Smooth muscle cell (in vitro differentiated cells): Measurements from ENCODE around the gene DUOXA2. TPM values are rescaled to one million over a fixed set of nuclear protein-coding genes. Genes with fewer than 3 reads are reported as not detected.

Experiments used
- DNase-seq: peaks from one replicate; lab custom pipeline; 2025; ENCODE audit not compliant: unreplicated experiment; lab: John Stamatoyannopoulos, UW
- H2AFZ ChIP-seq: fragments of 200-600 bp; sonication (generic); 2 replicates; pipeline ENCODE4 v1.6.0; 2016; ENCODE audit warnings: antibody characterized with exemption, low read depth, mild to moderate bottlenecking
- H3F3A ChIP-seq: fragments of 200-600 bp; sonication (generic); 2 replicates; pipeline ENCODE4 v1.6.0; 2017; ENCODE audit warnings: antibody characterized with exemption, low read depth
- H3K27ac ChIP-seq: fragments of 200-600 bp; sonication (generic); 2 replicates; pipeline ENCODE4 v1.5.1; 2016; ENCODE audit warnings: low read depth, mild to moderate bottlenecking
- H3K27me3 ChIP-seq: fragments of 200-600 bp; sonication (generic); 2 replicates; pipeline ENCODE4 v1.6.1; 2016; ENCODE audit warnings: low read depth, mild to moderate bottlenecking
- H3K36me3 ChIP-seq: fragments of 200-600 bp; sonication (generic); 2 replicates; pipeline ENCODE4 v1.5.1; 2016; ENCODE audit warnings: low read depth
- H3K4me1 ChIP-seq: fragments of 200-600 bp; sonication (generic); 2 replicates; pipeline ENCODE4 v1.5.1; 2016; ENCODE audit warnings: low read depth
- H3K4me2 ChIP-seq: fragments of 200-600 bp; sonication (generic); 2 replicates; pipeline ENCODE4 v1.6.0; 2016; ENCODE audit warnings: mild to moderate bottlenecking
- H3K4me3 ChIP-seq: fragments of 200-600 bp; sonication (generic); 2 replicates; pipeline ENCODE4 v1.5.1; 2016; ENCODE audit warnings: mild to moderate bottlenecking
- H3K79me2 ChIP-seq: fragments of 200-600 bp; sonication (generic); 2 replicates; pipeline ENCODE4 v1.6.0; 2016; ENCODE audit warnings: low read depth, mild to moderate bottlenecking
- H3K9ac ChIP-seq: fragments of 200-600 bp; sonication (generic); 2 replicates; pipeline ENCODE4 v1.6.0; 2016; ENCODE audit warnings: low read depth
- H3K9me3 ChIP-seq: fragments of 200-600 bp; sonication (generic); replicated peaks from 2 replicates; pipeline ENCODE4 v1.5.1; 2016; ENCODE audit warnings: low read depth
- H4K20me1 ChIP-seq: fragments of 200-600 bp; sonication (generic); 2 replicates; pipeline ENCODE4 v1.6.0; 2016; ENCODE audit warnings: low read depth
- CTCF ChIP-seq: fragments of 200-600 bp; sonication (generic); IDR thresholded peaks from 2 replicates; pipeline ENCODE4 v1.5.1; 2017; ENCODE audit warnings: borderline replicate concordance, mild to moderate bottlenecking, antibody characterized with exemption; ENCODE audit not compliant: insufficient read depth, poor library complexity, severe bottlenecking
- WGBS: methylation state at CpG from one replicate; pipeline ENCODE4 v1.1.7; 2016; ENCODE audit warnings: low lambda C conversion rate; 5-methylcytosine and 5-hydroxymethylcytosine counted together
- polyA plus RNA-seq: library from polyadenylated mRNA; unstranded; fragments of >200 nt; fragmentation: Nextera tagmentation; extraction: Ambion mirVana; gene quantifications from 2 replicates; pipeline ENCODE4 v1.2.1, GENCODE V29; 2016
- total RNA-seq: library from RNA; depleted of rRNA; stranded (reverse); fragments of >200 nt; gene quantifications from 2 replicates; pipeline ENCODE4 v1.2.3, GENCODE V29; 2014

Gene DUOXA2
- total and polyA plus RNA-seq, 2 experiments from 2014 or later: not detected

- TF ChIP-seq CTCF: no peak
- no peaks in the 10 kb centered on the region for H3K4me1 ChIP-seq
- no peaks in the 10 kb centered on the region for H3K36me3 ChIP-seq
- peak overlapping the region; percentile 69 for H3K9ac ChIP-seq
- H3K4me3 ChIP-seq: no peak overlapping the region
- no peaks in the 10 kb centered on the region for H3F3A ChIP-seq
- H3K79me2 ChIP-seq: no peaks in the 10 kb centered on the region
- no peak overlapping the region for H2AFZ ChIP-seq
- H3K27ac ChIP-seq: peak overlapping the region; percentile 96
- WGBS: 20% methylated on average over 7 of the region's 7 CpGs
- DNase-seq: no peak
- no peaks in the 10 kb centered on the region for H3K9me3 ChIP-seq
- H3K27me3 ChIP-seq: peaks cover 14% of the 10 kb centered on the region
- peak overlapping the region; percentile 50 for H3K4me2 ChIP-seq
- peaks cover 4% of the 10 kb centered on the region for H4K20me1 ChIP-seq
Observed at GRCh38 chr15:45091161-45091560, 23.0 kb upstream of the DUOXA2 start.

- peak overlapping the region; percentile 96 for H3K27ac ChIP-seq
- no peaks in the 10 kb centered on the region for H3K9me3 ChIP-seq
- H3K4me2 ChIP-seq: peak overlapping the region; percentile 50
- H2AFZ ChIP-seq: no peak overlapping the region
- peaks cover 4% of the 10 kb centered on the region for H4K20me1 ChIP-seq
- no peak for DNase-seq
- no peaks in the 10 kb centered on the region for H3K4me1 ChIP-seq
- 73% methylated on average over 2 of the region's 2 CpGs for WGBS
- H3K9ac ChIP-seq: no peak overlapping the region
- no peaks in the 10 kb centered on the region for H3K36me3 ChIP-seq
- no peaks in the 10 kb centered on the region for H3F3A ChIP-seq
- TF ChIP-seq CTCF: no peak
- peaks cover 16% of the 10 kb centered on the region for H3K27me3 ChIP-seq
- no peaks in the 10 kb centered on the region for H3K79me2 ChIP-seq
- H3K4me3 ChIP-seq: no peak overlapping the region
Observed at GRCh38 chr15:45091576-45091975, 22.6 kb upstream of the DUOXA2 start.

GRCh38 chr15:45093013-45093412 lies 21.1 kb upstream of the DUOXA2 start:
- Histone ChIP-seq H3K36me3 (no peaks in the 10 kb centered on the region), H3K4me1 (no peaks in the 10 kb centered on the region), H3K79me2 (no peaks in the 10 kb centered on the region), H2AFZ (no peak overlapping the region), H3K4me3 (no peak overlapping the region), H3K27me3 (peaks cover 12% of the 10 kb centered on the region), H3K27ac (no peak overlapping the region), H3K9ac (no peak overlapping the region), H4K20me1 (peaks cover 4% of the 10 kb centered on the region), H3K9me3 (no peaks in the 10 kb centered on the region), H3F3A (no peaks in the 10 kb centered on the region), H3K4me2 (no peak overlapping the region)
- 90% methylated on average over 4 of the region's 4 CpGs for WGBS
- TF ChIP-seq CTCF: no peak
- no peak for DNase-seq

GRCh38 chr15:45093622-45094357 lies 20.3 kb upstream of the DUOXA2 start:
- no peaks in the 10 kb centered on the region for H3K4me1 ChIP-seq
- H3K4me3 ChIP-seq: no peak overlapping the region
- no peak overlapping the region for H2AFZ ChIP-seq
- no peaks in the 10 kb centered on the region for H3K36me3 ChIP-seq
- H3F3A ChIP-seq: no peaks in the 10 kb centered on the region
- no peaks in the 10 kb centered on the region for H3K79me2 ChIP-seq
- peaks cover 4% of the 10 kb centered on the region for H4K20me1 ChIP-seq
- H3K27me3 ChIP-seq: peaks cover 17% of the 10 kb centered on the region
- H3K9me3 ChIP-seq: no peaks in the 10 kb centered on the region
- no peak overlapping the region for H3K4me2 ChIP-seq
- 93% methylated on average over 11 of the region's 11 CpGs for WGBS
- no peak overlapping the region for H3K27ac ChIP-seq
- TF ChIP-seq CTCF: no peak
- no peak overlapping the region for H3K9ac ChIP-seq
- no peak for DNase-seq
